HL-60 (cell line): ENCODE measurements around the gene MYO1E.

Experiments used
- DNase-seq, 2 experiments: peaks; one replicate each; pipeline ENCODE4 v3.0.0-alpha.2; 2010 to 2020; ENCODE audit warnings: low read depth in 1 of 2, low spot score in 1 of 2
- H3K27ac ChIP-seq: fragments of 250-450 bp; sonication (Bioruptor Pico); replicated peaks from 2 replicates; pipeline ENCODE4 v1.5.1; 2020; ENCODE audit warnings: mild to moderate bottlenecking, moderate library complexity
- H3K27me3 ChIP-seq: fragments of 250-450 bp; sonication (Bioruptor Pico); 2 replicates; pipeline ENCODE4 v1.5.1; 2021; ENCODE audit warnings: mild to moderate bottlenecking, moderate library complexity; ENCODE audit not compliant: insufficient read depth, poor library complexity, severe bottlenecking
- H3K4me3 ChIP-seq: replicated peaks from 2 replicates; pipeline ENCODE4 v1.5.1; 2011; ENCODE audit warnings: mild to moderate bottlenecking, control low read depth, low read length; ENCODE audit not compliant: insufficient read depth
- CTCF ChIP-seq: IDR thresholded peaks from one replicate; pipeline ENCODE4 v1.5.1; 2011; ENCODE audit warnings: low read length, control low read depth, inconsistent platforms; ENCODE audit not compliant: insufficient read depth
- GABPA ChIP-seq: IDR thresholded peaks from 2 replicates; pipeline ENCODE4 v1.6.1; 2012; ENCODE audit warnings: low read depth
- POLR2AphosphoS5 ChIP-seq: IDR thresholded peaks from 2 replicates; pipeline ENCODE4 v1.6.1; 2012; ENCODE audit warnings: low read depth
- REST ChIP-seq: IDR thresholded peaks from 2 replicates; pipeline ENCODE4 v1.6.1; 2012; ENCODE audit warnings: low read depth; ENCODE audit not compliant: insufficient replicate concordance
- SPI1 ChIP-seq: IDR thresholded peaks from 2 replicates; pipeline ENCODE4 v1.6.1; 2012; ENCODE audit warnings: low read depth, mild to moderate bottlenecking, borderline replicate concordance

Gene MYO1E

GRCh38 chr15:59260090-59260489 is 112.6 kb downstream of the MYO1E start:
- TF ChIP-seq CTCF (no peak), REST (no peak), SPI1 (no peak), POLR2AphosphoS5 (no peak), GABPA (no peak)
- no peak for DNase-seq
- no peak overlapping the region for H3K27ac ChIP-seq

GRCh38 chr15:59259137-59259943 is 113.3 kb downstream of the MYO1E start:
- no peaks in the 10 kb centered on the region for H3K27me3 ChIP-seq
- DNase-seq: no peak
- no peak overlapping the region for H3K27ac ChIP-seq
- H3K4me3 ChIP-seq: no peak overlapping the region
- no peak for TF ChIP-seq REST

More at GRCh38 chr15:59260090-59260489, 112.6 kb downstream of the MYO1E start:
- Histone ChIP-seq H3K4me3 (no peak overlapping the region), H3K27me3 (no peaks in the 10 kb centered on the region)

GRCh38 chr15:59258317-59258716 is 114.4 kb downstream of the MYO1E start:
- TF ChIP-seq SPI1 (no peak), POLR2AphosphoS5 (no peak), CTCF (no peak), REST (no peak), GABPA (no peak)
- Histone ChIP-seq H3K27me3 (no peaks in the 10 kb centered on the region), H3K27ac (no peak overlapping the region), H3K4me3 (no peak overlapping the region)
- no peak for DNase-seq
